ENCODE measurements around the gene BRPF1. TPM values are rescaled to one million over a fixed set of nuclear protein-coding genes. Genes with fewer than 3 reads are reported as not detected.
A peak's percentile ranks its signal among the peaks of the same experiment; 100 is the strongest.

Gene BRPF1
- polyA plus RNA-seq, 1 donor, result 17.9 TPM

GRCh38 chr3:9729419-9729818 is 2.1 kb upstream of the BRPF1 start:
- DNase-seq, result no peak

DNA sequence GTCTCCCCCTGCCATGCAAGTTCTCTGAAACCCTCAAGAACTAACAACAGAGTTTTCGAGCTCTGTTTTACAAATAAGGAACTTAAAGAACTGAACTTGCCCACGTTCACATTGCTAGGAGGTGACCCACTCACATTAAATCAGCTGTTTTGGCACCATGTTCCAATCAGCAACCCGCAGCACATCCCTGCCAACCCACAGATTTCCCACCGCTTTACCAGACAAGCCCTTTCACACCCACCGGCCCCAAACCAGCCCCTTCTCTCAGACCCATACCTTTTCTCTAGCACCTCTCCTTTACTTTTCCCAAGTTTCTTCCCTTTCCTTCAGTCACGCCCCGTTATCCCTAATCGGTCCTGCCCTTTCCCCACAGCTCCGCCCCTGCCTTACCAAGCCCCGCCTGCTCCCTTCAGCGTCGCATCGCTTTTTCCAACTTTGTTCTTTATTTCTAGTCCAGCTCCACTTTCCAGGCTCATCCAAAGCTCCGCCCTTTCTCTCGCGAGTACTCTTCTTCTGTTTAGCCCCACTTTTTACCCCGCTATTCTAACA is 804 bp upstream of the BRPF1 start:
- no peak for DNase-seq

GRCh38 chr3:9732080-9732739 is 675 bp downstream of the BRPF1 start:
- no peak for DNase-seq

DNA sequence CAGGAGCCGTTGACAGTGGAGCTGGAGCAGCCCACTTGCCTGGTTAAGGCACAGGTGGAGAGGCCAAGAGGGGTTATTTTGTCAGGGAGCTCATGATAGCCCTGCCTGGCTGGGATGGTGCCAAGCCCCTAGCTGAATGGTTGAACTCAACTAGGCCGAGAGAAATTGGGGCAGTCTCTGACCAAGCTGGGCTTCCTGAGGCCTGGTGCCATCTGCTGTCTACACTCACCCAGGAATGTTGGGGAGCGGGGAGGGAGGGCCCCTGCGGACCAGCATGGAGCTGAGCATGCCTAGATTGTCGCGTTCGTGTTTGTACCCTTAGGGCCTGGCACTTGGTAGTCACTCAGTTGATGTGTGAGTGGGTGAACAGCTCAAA is 1.2 kb downstream of the BRPF1 start:
- no peak for DNase-seq

- no peak for DNase-seq
Observed at GRCh38 chr3:9736831-9737230, 5.3 kb downstream of the BRPF1 start.

DNA sequence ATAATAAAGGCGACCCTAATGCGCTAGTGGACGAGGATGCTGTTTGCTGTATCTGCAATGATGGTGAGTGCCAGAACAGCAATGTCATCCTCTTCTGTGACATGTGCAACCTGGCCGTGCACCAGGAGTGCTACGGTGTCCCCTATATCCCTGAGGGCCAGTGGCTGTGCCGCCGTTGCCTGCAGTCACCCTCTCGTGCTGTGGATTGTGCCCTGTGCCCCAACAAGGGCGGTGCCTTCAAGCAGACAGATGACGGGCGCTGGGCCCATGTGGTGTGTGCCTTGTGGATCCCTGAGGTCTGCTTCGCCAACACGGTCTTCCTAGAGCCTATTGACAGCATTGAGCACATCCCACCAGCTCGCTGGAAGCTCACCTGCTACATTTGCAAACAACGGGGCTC is 7.6 kb downstream of the BRPF1 start:
- DNase-seq, result no peak

DNA sequence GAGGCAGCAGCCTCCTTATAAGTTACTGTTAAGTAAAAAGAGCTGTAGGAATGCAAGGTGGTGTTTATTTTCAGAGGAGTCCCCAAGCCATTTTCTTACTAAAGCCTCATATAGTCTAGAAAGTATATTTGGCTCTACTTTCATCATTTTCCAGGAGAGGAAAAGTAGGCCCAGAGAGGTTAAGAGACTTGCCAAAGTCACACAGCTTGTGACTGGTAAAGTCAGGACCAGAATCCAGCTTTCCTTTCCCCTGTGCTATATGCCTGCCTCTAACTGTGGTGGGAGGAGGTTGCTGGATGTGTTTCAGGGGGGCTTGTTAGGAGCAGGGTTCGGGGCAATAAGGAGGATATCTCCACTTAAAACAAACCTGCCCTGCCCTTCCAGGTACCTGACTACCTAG is 11.0 kb downstream of the BRPF1 start:
- no peak for DNase-seq

- no peak for DNase-seq
Observed at GRCh38 chr3:9743548-9743947, 12.0 kb downstream of the BRPF1 start.

DNA sequence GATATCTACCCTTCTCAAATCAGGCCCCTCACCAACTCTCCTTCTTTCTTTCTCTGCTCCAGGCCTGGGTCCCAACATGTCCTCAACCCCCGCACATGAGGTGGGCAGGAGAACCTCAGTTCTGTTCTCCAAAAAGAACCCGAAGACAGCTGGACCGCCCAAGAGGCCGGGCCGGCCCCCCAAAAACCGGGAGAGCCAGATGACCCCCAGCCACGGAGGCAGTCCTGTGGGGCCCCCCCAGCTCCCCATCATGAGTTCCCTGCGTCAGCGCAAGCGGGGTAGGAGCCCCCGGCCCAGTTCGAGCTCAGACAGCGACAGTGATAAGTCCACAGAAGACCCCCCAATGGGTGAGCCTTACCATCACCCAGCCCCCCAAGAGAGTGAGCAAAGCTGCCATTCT is 12.6 kb downstream of the BRPF1 start:
- DNase-seq, result no peak

DNA sequence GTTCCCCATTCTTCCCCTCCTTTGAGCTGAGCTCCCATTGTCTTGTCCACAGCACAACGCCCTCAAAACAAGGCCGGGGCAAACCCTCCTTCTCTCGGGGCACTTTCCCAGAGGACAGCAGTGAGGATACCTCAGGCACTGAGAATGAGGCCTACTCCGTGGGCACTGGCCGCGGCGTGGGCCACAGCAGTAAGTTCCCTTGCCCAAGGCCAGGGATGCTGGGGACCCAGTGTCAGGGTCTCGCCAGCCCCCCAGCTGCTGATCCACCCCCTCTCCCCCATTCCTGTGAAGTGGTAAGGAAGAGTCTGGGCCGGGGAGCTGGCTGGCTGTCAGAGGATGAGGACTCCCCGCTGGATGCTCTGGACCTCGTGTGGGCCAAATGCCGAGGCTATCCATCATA is 14.0 kb downstream of the BRPF1 start:
- no peak for DNase-seq

GRCh38 chr3:9746330-9746729 is 14.8 kb downstream of the BRPF1 start:
- DNase-seq, result no peak

GRCh38 chr3:9747267-9747666 is 15.7 kb downstream of the BRPF1 start:
- no peak for DNase-seq

- DNase-seq, result no peak
Observed at GRCh38 chr3:9748031-9748430, 16.5 kb downstream of the BRPF1 start.

DNA sequence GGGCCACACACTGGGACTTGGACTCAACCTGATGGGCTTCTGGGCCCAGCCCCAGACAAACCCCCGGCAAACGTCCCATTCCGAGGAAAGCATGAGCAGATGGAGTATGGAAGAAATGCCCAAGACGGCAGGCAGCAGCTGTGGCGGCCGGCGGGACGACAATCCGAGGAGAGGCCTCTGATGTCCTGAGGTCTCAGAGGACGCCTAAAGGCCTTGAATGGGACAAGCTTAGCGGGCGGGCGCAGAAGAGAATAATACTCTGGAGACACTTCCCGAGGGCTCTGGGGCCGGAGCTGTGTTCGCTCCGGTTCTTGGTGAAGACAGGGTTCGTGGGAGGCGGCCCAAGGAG is 17.7 kb downstream of the BRPF1 start:
- DNase-seq, result no peak

GRCh38 chr3:9749645-9750555 is 18.4 kb downstream of the BRPF1 start, which contains the start of gene OGG1:
TSS of gene OGG1 (plus strand) at chr3:9749952. CDS start at chr3:9750287, 335 bp downstream.
- DNase-seq, result peak; percentile 98

GRCh38 chr3:9750556-9751411 is 19.2 kb downstream of the BRPF1 start:
- DNase-seq, result no peak

DNA sequence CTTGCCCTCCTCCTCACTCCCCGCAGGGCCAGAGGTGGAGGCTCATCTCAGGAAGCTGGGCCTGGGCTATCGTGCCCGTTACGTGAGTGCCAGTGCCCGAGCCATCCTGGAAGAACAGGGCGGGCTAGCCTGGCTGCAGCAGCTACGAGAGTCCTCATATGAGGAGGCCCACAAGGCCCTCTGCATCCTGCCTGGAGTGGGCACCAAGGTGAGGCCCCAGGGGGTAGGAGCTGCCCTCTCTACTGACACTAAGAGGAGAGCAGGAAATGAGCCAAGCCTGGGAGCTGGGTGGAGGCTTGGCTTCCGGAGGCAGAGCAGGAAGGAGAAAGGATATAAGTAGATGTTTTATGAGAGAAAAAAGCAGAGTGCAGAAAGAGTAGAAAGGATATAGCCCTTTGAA is 23.1 kb downstream of the BRPF1 start:
- no peak for DNase-seq

- no peak for DNase-seq
Observed at GRCh38 chr3:9757427-9757826, 25.9 kb downstream of the BRPF1 start.

DNA sequence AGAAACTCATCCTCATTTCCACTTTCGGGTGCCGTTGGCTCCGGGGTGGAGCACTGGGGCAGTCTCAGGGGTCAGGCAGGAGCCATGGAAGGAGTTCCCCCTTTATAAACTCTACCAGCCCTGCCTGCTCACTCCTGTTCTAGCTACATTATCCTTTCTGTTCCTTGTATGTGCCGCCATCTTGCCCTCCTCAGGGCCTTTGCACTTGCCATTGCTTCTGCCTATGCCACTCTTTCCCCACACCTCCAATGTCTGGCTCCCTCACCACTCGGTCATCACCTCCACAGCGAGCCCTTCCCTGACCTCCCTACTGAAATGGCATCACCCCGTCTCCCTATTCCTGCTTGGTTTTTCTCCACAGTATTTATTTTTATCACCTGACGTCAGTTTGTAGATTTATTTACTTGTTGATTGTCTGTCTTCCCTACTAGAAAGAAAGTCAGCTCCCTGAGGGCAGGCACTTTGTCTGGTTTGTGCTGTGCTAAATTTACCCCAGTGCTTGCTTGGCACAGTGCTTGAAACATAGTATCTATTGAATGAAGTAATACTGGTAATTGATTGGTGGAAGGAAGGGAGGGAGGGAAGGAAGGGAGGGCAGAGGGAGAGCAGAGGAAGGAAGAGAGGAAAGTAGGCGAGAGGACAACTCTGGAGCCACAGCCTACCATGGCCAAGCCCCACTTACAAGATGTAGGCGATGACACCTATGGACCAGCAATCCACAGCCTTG is 29.4 kb downstream of the BRPF1 start:
- no peak for DNase-seq

GRCh38 chr3:9761919-9762318 is 30.4 kb downstream of the BRPF1 start:
- no peak for DNase-seq

GRCh38 chr3:9762871-9763270 is 31.3 kb downstream of the BRPF1 start:
- no peak for DNase-seq

GRCh38 chr3:9765865-9766264 is 34.3 kb downstream of the BRPF1 start:
- no peak for DNase-seq

All from left kidney (tissue), 2 donors.